Calu3 (cell line): ENCODE measurements around the gene PPP1R3F. TPM values are rescaled to one million over a fixed set of nuclear protein-coding genes. Genes with fewer than 3 reads are reported as not detected.

Source experiments
- BruUV-seq: library from RNA; stranded (reverse); fragments of 400-500 nt; replicated peaks from 2 replicates; lab custom pipeline; 2021; lab: Mats Ljungman, UMichigan
- CTCF ChIA-PET: fragments of 300-600 bp; sonication (Branson Sonifier 250); formaldehyde crosslinking; loops from one replicate; lab custom pipeline; 2022; ENCODE audit warnings: antibody characterized with exemption; lab: Charles Lee
- DNase-seq: peaks from one replicate; pipeline ENCODE4 v3.0.0; 2022
- H3K27ac Mint-ChIP-seq: one replicate; pipeline ENCODE4 v1.8.0; 2022; ENCODE audit warnings: mixed read lengths; ENCODE audit not compliant: unreplicated experiment
- H3K27me3 Mint-ChIP-seq: one replicate; pipeline ENCODE4 v1.8.0; 2022; ENCODE audit warnings: mixed read lengths; ENCODE audit not compliant: unreplicated experiment
- H3K36me3 Mint-ChIP-seq: one replicate; pipeline ENCODE4 v1.8.0; 2022; ENCODE audit warnings: mild to moderate bottlenecking, moderate library complexity, mixed read lengths; ENCODE audit not compliant: insufficient read depth, unreplicated experiment
- H3K4me1 Mint-ChIP-seq: one replicate; pipeline ENCODE4 v1.8.0; 2022; ENCODE audit warnings: mild to moderate bottlenecking, low read depth, mixed read lengths; ENCODE audit not compliant: unreplicated experiment
- H3K4me3 Mint-ChIP-seq: one replicate; pipeline ENCODE4 v1.8.0; 2022; ENCODE audit warnings: mild to moderate bottlenecking, low read depth, moderate library complexity, mixed read lengths; ENCODE audit not compliant: unreplicated experiment
- H3K9me3 Mint-ChIP-seq: one replicate; pipeline ENCODE4 v1.8.0; 2022; ENCODE audit warnings: low read depth, mixed read lengths; ENCODE audit not compliant: unreplicated experiment
- CTCF ChIP-seq: fragments of 200-600 bp; IDR thresholded peaks from one replicate; pipeline ENCODE4 v1.8.0; 2022; ENCODE audit warnings: antibody characterized with exemption; ENCODE audit not compliant: unreplicated experiment
- intact Hi-C: fragments of 100-400 bp; cut with micrococcal nuclease; formaldehyde crosslinking; loops from one replicate; pipeline ENCODE4 v1.10.0; 2022; ENCODE audit not compliant: unreplicated experiment
- total RNA-seq: library from RNA; stranded (reverse); gene quantifications from 2 replicates; pipeline ENCODE4 v1.2.3, GENCODE V29; 2022

The PPP1R3F gene
- total RNA-seq, 1 experiment from 2014 or later: 18.8 TPM

- Mint-ChIP-seq H3K27me3 (no peaks in the 10 kb centered on the region), H3K4me1 (peaks cover 20% of the 10 kb centered on the region), H3K4me3 (no peak overlapping the region), H3K27ac (no peak overlapping the region), H3K9me3 (no peaks in the 10 kb centered on the region), H3K36me3 (peaks cover 49% of the 10 kb centered on the region)
- intact Hi-C loops: no loop called here
- CTCF ChIA-PET: interaction anchor here (1.0 kb wide), 1 partner anchor 10 kb away, joined by 3 read pairs; no protein-coding TSS in a partner anchor
- BruUV-seq: no TSS peak
- TF ChIP-seq CTCF: no peak
- no peak for DNase-seq
Observed at GRCh38 chrX:49273181-49273727, 3.7 kb downstream of the PPP1R3F start.

GRCh38 chrX:49276207-49276606 is 6.6 kb downstream of the PPP1R3F start:
- peaks cover 30% of the 10 kb centered on the region for H3K36me3 Mint-ChIP-seq
- peaks cover 11% of the 10 kb centered on the region for H3K4me1 Mint-ChIP-seq
- H3K27ac Mint-ChIP-seq: no peak overlapping the region
- no peaks in the 10 kb centered on the region for H3K9me3 Mint-ChIP-seq
- intact Hi-C loops: no loop called here
- CTCF ChIA-PET: no interaction called here
- H3K27me3 Mint-ChIP-seq: no peaks in the 10 kb centered on the region
- DNase-seq: no peak
- TF ChIP-seq CTCF: no peak
- no TSS peak for BruUV-seq
- H3K4me3 Mint-ChIP-seq: no peak overlapping the region

- no peaks in the 10 kb centered on the region for H3K9me3 Mint-ChIP-seq
Observed at GRCh38 chrX:49276671-49277534, 7.3 kb downstream of the PPP1R3F start.

GRCh38 chrX:49277535-49277830 is 7.9 kb downstream of the PPP1R3F start:
- Mint-ChIP-seq H3K4me1 (peaks cover 7% of the 10 kb centered on the region), H3K36me3 (peaks cover 27% of the 10 kb centered on the region), H3K27me3 (no peaks in the 10 kb centered on the region), H3K4me3 (no peak overlapping the region), H3K27ac (no peak overlapping the region), H3K9me3 (no peaks in the 10 kb centered on the region)
- CTCF ChIA-PET: no interaction called here
- no peak for TF ChIP-seq CTCF
- no peak for DNase-seq
- BruUV-seq: no TSS peak
- intact Hi-C loops: no loop called here

More at GRCh38 chrX:49276671-49277534, 7.3 kb downstream of the PPP1R3F start:
- intact Hi-C loops: no loop called here
- Mint-ChIP-seq H3K4me1 (peaks cover 7% of the 10 kb centered on the region), H3K27me3 (no peaks in the 10 kb centered on the region), H3K27ac (no peak overlapping the region), H3K4me3 (no peak overlapping the region), H3K36me3 (peaks cover 23% of the 10 kb centered on the region)
- no peak for TF ChIP-seq CTCF
- CTCF ChIA-PET: no interaction called here
- no peak for DNase-seq
- no TSS peak for BruUV-seq
